ENCODE measurements around the gene RNH1.

GRCh38 chr11:472816-473215, 34.2 kb downstream of the RNH1 start:
- no peak for TF ChIP-seq POLR2A (IDR thresholded peaks at IDR 0.05; ENCODE audit: low read length)
- no peak for TF ChIP-seq GATA1 (IDR thresholded peaks at IDR 0.05; ENCODE audit: low read depth, low read length)

All from erythroblast (primary cell).